H1 (cell line): Measurements from ENCODE around the gene DLX2. TPM values are rescaled to one million over a fixed set of nuclear protein-coding genes. Genes with fewer than 3 reads are reported as not detected.

Experiments
- CHD1 ChIP-seq: IDR thresholded peaks from 2 replicates; pipeline ENCODE4 v1.6.1; 2012; ENCODE audit warnings: low read depth, low read length, improper control_type of control experiment
- RBBP5 ChIP-seq: IDR thresholded peaks from 2 replicates; pipeline ENCODE4 v1.7.1; 2012; ENCODE audit warnings: low read depth, mild to moderate bottlenecking, inconsistent platforms, low read length, moderate library complexity, borderline replicate concordance
- SIN3A ChIP-seq, 2 experiments: IDR thresholded peaks in 1 of 2; conservative IDR thresholded peaks in 1 of 2; 2 replicates each; pipeline ENCODE4 v1.6.1; 2011 to 2012; ENCODE audit warnings: low read length in 2 of 2, improper control_type of control experiment in 1 of 2, low read depth in 1 of 2, mild to moderate bottlenecking in 1 of 2
- polyA plus RNA-seq, 7 experiments: library from polyadenylated mRNA; depleted of rRNA in 3 of 7; stranded (reverse) in 5 of 7; unstranded in 2 of 7; fragments of >200 nt in 5 of 7; fragments of 200-250 nt in 2 of 7; gene quantifications; 1 replicate in 5 of 7; 2 replicates in 1 of 7; 4 replicates in 1 of 7; pipeline versions ENCODE4 v1.2.1 to v1.2.3, GENCODE V29; 2011 to 2013; ENCODE audit warnings: missing spikeins in 2 of 7, mixed read lengths in 2 of 7
- total RNA-seq: library from RNA; stranded (reverse); fragmentation: NEBNext Ultra II Directional; extraction: Animal tissue kit (Norgen Biotek cat#: 25700); gene quantifications from 2 replicates; pipeline ENCODE4 v1.2.1, GENCODE V29; 2021

Gene DLX2
- total and polyA plus RNA-seq, 2 of the 8 experiments (the other 6 are each of a cell fraction or from before 2014, with no cell fraction given), result 0.45 TPM; not detected in 1

GRCh38 chr2:172135446-172135845 is 32.7 kb upstream of the DLX2 start (continued):
- TF ChIP-seq RBBP5 (no peak), CHD1 (no peak), SIN3A (conservative IDR thresholded peaks at IDR 0.05 in 1 of 2, IDR thresholded peaks at IDR 0.05 in 1 of 2; ENCODE audit: low read depth in 1 of 2, low read length in 2 of 2) (no peak)
